SK-N-SH (cell line): ENCODE measurements around the gene PTPRG. TPM values are rescaled to one million over a fixed set of nuclear protein-coding genes. Genes with fewer than 3 reads are reported as not detected.

Experiments
- CTCF ChIA-PET: fragments of 300-600, 350-600 bp; formaldehyde crosslinking; extraction: SDS; loops from one replicate; lab custom pipeline; 2021; lab: Yijun Ruan, JAX
- POLR2A ChIA-PET: fragments of 350-600 bp; sonication (Branson Sonifier 250); formaldehyde crosslinking; extraction: SDS; loops from one replicate; lab custom pipeline; 2020; ENCODE audit warnings: antibody characterized with exemption, inconsistent platforms; lab: Yijun Ruan, JAX
- DNase-seq: peaks from one replicate; pipeline ENCODE4 v3.0.0; 2012
- H2AFZ ChIP-seq: fragments of 200-600 bp; sonication (generic); 2 replicates; pipeline ENCODE4 v1.8.1; 2016; ENCODE audit warnings: antibody characterized with exemption, mild to moderate bottlenecking, low read depth
- H3F3A ChIP-seq: fragments of 200-600 bp; sonication (generic); replicated peaks from 2 replicates; pipeline ENCODE3; 2016; ENCODE audit warnings: antibody characterized with exemption, mild to moderate bottlenecking; ENCODE audit not compliant: insufficient read depth
- H3K27ac ChIP-seq, 2 experiments: fragments of 200-500 bp in 1 of 2; fragments of 200-600 bp in 1 of 2; sonication (Bioruptor generic) in 1 of 2; sonication (generic), shearing (Covaris generic) in 1 of 2; 2 replicates each; pipeline versions ENCODE4 v1.5.1 to v1.6.1; 2014 to 2016; ENCODE audit warnings: low read depth in 2 of 2, inconsistent platforms in 1 of 2, low read length in 1 of 2, mild to moderate bottlenecking in 1 of 2, mixed read lengths in 1 of 2
- H3K27me3 ChIP-seq: fragments of 200-600 bp; sonication (generic), shearing (Covaris generic); 2 replicates; pipeline ENCODE4 v1.6.1; 2016; ENCODE audit warnings: mixed run types; ENCODE audit not compliant: insufficient read depth
- H3K36me3 ChIP-seq, 2 experiments: fragments of 200-500 bp in 1 of 2; fragments of 200-600 bp in 1 of 2; sonication (Bioruptor generic) in 1 of 2; sonication (generic) in 1 of 2; replicated peaks in 1 of 2; 2 replicates each; pipeline versions ENCODE3 to v1.5.1; 2014 to 2016; ENCODE audit warnings: low read length in 1 of 2, mild to moderate bottlenecking in 1 of 2; ENCODE audit not compliant: insufficient read depth in 2 of 2, control insufficient read depth in 1 of 2
- H3K4me1 ChIP-seq, 2 experiments: fragments of 200-500 bp in 1 of 2; fragments of 200-600 bp in 1 of 2; sonication (Bioruptor generic) in 1 of 2; sonication (generic), shearing (Covaris generic) in 1 of 2; 2 replicates each; pipeline versions ENCODE4 v1.5.1 to v1.6.1; 2014 to 2016; ENCODE audit warnings: low read depth in 1 of 2, low read length in 1 of 2, mixed run types in 1 of 2; ENCODE audit not compliant: insufficient read depth in 2 of 2, control insufficient read depth in 1 of 2
- H3K4me2 ChIP-seq: fragments of 200-600 bp; sonication (generic), shearing (Covaris generic); 2 replicates; pipeline ENCODE4 v1.6.1; 2017; ENCODE audit warnings: mixed run types
- H3K4me3 ChIP-seq, 2 experiments: fragments of 200-500 bp in 1 of 2; fragments of 200-600 bp in 1 of 2; sonication (Bioruptor generic) in 1 of 2; sonication (generic), shearing (Covaris generic) in 1 of 2; 2 replicates each; pipeline versions ENCODE4 v1.5.1 to v1.8.1; 2014 to 2016; ENCODE audit warnings: low read depth in 2 of 2, inconsistent platforms in 1 of 2, low read length in 1 of 2, mild to moderate bottlenecking in 1 of 2, mixed read lengths in 1 of 2, moderate library complexity in 1 of 2
- H3K79me2 ChIP-seq: fragments of 200-600 bp; sonication (generic); 2 replicates; pipeline ENCODE4 v1.8.1; 2017; ENCODE audit warnings: mild to moderate bottlenecking; ENCODE audit not compliant: insufficient read depth
- H3K9ac ChIP-seq: fragments of 200-600 bp; sonication (generic); 2 replicates; pipeline ENCODE4 v1.6.1; 2017; ENCODE audit warnings: mixed run types
- H3K9me2 ChIP-seq: fragments of 200-600 bp; sonication (generic); 2 replicates; pipeline ENCODE4 v1.6.1; 2017; ENCODE audit warnings: mixed run types
- H3K9me3 ChIP-seq: fragments of 200-600 bp; sonication (generic); 2 replicates; pipeline ENCODE4 v1.6.1; 2017; ENCODE audit warnings: mixed run types, mild to moderate bottlenecking, moderate library complexity
- H4K20me1 ChIP-seq: fragments of 200-600 bp; sonication (generic); 2 replicates; pipeline ENCODE4 v1.6.1; 2017; ENCODE audit warnings: mild to moderate bottlenecking, mixed run types; ENCODE audit not compliant: insufficient read depth
- CHD2 ChIP-seq: fragments of 150-350 bp; IDR thresholded peaks from 2 replicates; pipeline ENCODE4 v1.6.1; 2018; ENCODE audit warnings: low read length; ENCODE audit not compliant: partially characterized antibody
- CTCF ChIP-seq: fragments of 200-600 bp; sonication (generic); IDR thresholded peaks from 2 replicates; pipeline ENCODE4 v1.6.1; 2017; ENCODE audit warnings: antibody characterized with exemption, mild to moderate bottlenecking, moderate library complexity
- FOXJ3 ChIP-seq: sonication (generic); formaldehyde crosslinking; IDR thresholded peaks from 2 replicates; pipeline ENCODE4 v1.5.1; 2020; ENCODE audit warnings: mild to moderate bottlenecking, missing genetic modification reagents
- GABPA ChIP-seq: IDR thresholded peaks from 2 replicates; pipeline ENCODE4 v1.4.0; 2012; ENCODE audit warnings: low read depth, mild to moderate bottlenecking
- JUND ChIP-seq: IDR thresholded peaks from 2 replicates; pipeline ENCODE4 v1.4.0; 2012
- MAX ChIP-seq: IDR thresholded peaks from 2 replicates; pipeline ENCODE4 v1.4.0; 2012; ENCODE audit warnings: low read depth
- PBX3 ChIP-seq: IDR thresholded peaks from 2 replicates; pipeline ENCODE4; 2012
- POLR2AphosphoS5 ChIP-seq: IDR thresholded peaks from 2 replicates; pipeline ENCODE4 v1.6.1; 2012; ENCODE audit warnings: low read depth, low read length
- REST ChIP-seq: IDR thresholded peaks from 2 replicates; pipeline ENCODE4 v1.6.1; 2012; ENCODE audit warnings: mild to moderate bottlenecking, low read depth, low read length, moderate library complexity
- RFX5 ChIP-seq: IDR thresholded peaks from 2 replicates; pipeline ENCODE4 v1.6.1; 2012; ENCODE audit warnings: mild to moderate bottlenecking, improper control_type of control experiment, low read length
- RXRA ChIP-seq: IDR thresholded peaks from 2 replicates; pipeline ENCODE4 v1.4.0; 2012; ENCODE audit warnings: low read depth, mild to moderate bottlenecking, borderline replicate concordance
- SMC3 ChIP-seq: IDR thresholded peaks from 2 replicates; pipeline ENCODE4 v1.6.1; 2012; ENCODE audit warnings: low read depth, low read length, improper control_type of control experiment
- TAF1 ChIP-seq: IDR thresholded peaks from 2 replicates; pipeline ENCODE4 v1.6.1; 2012; ENCODE audit warnings: low read depth, mild to moderate bottlenecking, low read length, moderate library complexity, borderline replicate concordance
- TCF12 ChIP-seq: IDR thresholded peaks from 2 replicates; pipeline ENCODE4 v1.4.0; 2012
- TEAD4 ChIP-seq: IDR thresholded peaks from 2 replicates; pipeline ENCODE4 v1.4.0; 2012; ENCODE audit warnings: mild to moderate bottlenecking, borderline replicate concordance; ENCODE audit not compliant: insufficient read depth
- USF2 ChIP-seq: fragments of 150-350 bp; IDR thresholded peaks from 2 replicates; pipeline ENCODE4 v1.6.1; 2017; ENCODE audit warnings: antibody characterized with exemption, low read length, low read depth, borderline replicate concordance
- ZBTB33 ChIP-seq: IDR thresholded peaks from 2 replicates; pipeline ENCODE4 v1.4.0; 2012; ENCODE audit warnings: low read depth, borderline replicate concordance
- WGBS: methylation state at CpG from one replicate; pipeline ENCODE4 v1.1.6; 2017; ENCODE audit warnings: low lambda C conversion rate; 5-methylcytosine and 5-hydroxymethylcytosine counted together
- polyA plus RNA-seq, 3 experiments: library from polyadenylated mRNA; depleted of rRNA; stranded (reverse); fragments of >200 nt; gene quantifications; 2 replicates each; pipeline ENCODE4 v1.2.3, GENCODE V29; 2012
- TF ChIP-seq, protein P1 (sequence below): IDR thresholded peaks from 2 replicates; pipeline ENCODE4 v1.4.0; 2012; ENCODE audit warnings: low read depth, borderline replicate concordance

Gene PTPRG
- polyA plus RNA-seq, 1 of the 3 experiments (the other 2 are of a cell fraction), result 14.1 TPM

DNA sequence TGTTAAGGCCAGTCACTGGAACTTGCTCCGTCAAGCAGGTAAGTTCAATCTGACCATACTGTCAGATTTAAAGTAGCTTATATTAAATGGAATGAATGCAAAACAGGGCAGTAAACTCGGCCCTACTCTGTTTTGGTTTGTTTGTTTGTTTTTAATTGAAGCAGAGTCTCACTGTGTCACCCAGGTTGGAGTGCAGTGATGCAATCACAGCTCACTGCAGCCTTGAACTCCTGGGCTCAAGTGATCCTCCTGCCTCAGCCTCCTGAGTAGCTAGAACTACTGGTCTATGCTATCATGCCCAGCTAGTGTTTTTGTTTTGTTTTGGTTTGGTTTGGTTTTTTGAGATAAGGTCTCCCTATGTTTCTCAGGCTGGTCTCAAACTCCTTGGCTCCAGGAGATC lies 507.0 kb downstream of the PTPRG start:
- Histone ChIP-seq H3K27me3 (no peaks in the 10 kb centered on the region), H3F3A (no peaks in the 10 kb centered on the region), H3K9me3 (no peaks in the 10 kb centered on the region), H3K36me3 (no peaks in the 10 kb centered on the region), H4K20me1 (no peaks in the 10 kb centered on the region), H3K79me2 (no peaks in the 10 kb centered on the region), H3K27ac (no peak overlapping the region), H3K4me3 (no peak overlapping the region), H2AFZ (no peak overlapping the region), H3K4me1 (no peaks in the 10 kb centered on the region; a peak in 2 of 4 replicates), H3K4me2 (no peak overlapping the region), H3K9ac (no peak overlapping the region), H3K9me2 (no peaks in the 10 kb centered on the region)
- no peak for DNase-seq
- CTCF ChIA-PET, result interaction anchor here (1.0 kb wide), 1 partner anchor 120 kb away, joined by 3 read pairs; no protein-coding TSS in a partner anchor
- TF ChIP-seq PBX3 (no peak), MAX (no peak), RFX5 (no peak), TCF12 (no peak), ZBTB33 (no peak), TAF1 (no peak), CTCF (no peak), JUND (no peak), POLR2AphosphoS5 (no peak), USF2 (no peak), GABPA (no peak), RXRA (no peak), FOXJ3 (no peak), SMC3 (no peak), CHD2 (no peak), REST (no peak), TEAD4 (no peak)
- TF ChIP-seq, protein P1, sequence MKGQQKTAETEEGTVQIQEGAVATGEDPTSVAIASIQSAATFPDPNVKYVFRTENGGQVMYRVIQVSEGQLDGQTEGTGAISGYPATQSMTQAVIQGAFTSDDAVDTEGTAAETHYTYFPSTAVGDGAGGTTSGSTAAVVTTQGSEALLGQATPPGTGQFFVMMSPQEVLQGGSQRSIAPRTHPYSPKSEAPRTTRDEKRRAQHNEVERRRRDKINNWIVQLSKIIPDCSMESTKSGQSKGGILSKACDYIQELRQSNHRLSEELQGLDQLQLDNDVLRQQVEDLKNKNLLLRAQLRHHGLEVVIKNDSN, result no peak
- POLR2A ChIA-PET, result no interaction called here
- 76% methylated on average over 2 of the region's 2 CpGs for WGBS
